Skeletal muscle tissue (tissue), 4 donors: Measurements from ENCODE around the gene DBT. TPM values are rescaled to one million over a fixed set of nuclear protein-coding genes. Genes with fewer than 3 reads are reported as not detected.
"Not testable (repeated sequence)": the region's sequence is repeated elsewhere in the genome, so short reads cannot be mapped to it uniquely, and the experiment has no call there.

Source experiments
- H3K27ac ChIP-seq: one replicate; pipeline ENCODE4 v1.7.0; 2013; ENCODE audit warnings: mild to moderate bottlenecking, low read depth, low read length, inconsistent platforms
- H3K27me3 ChIP-seq, 3 donors: one replicate each; pipeline ENCODE4 v1.7.0; 2013; ENCODE audit warnings: low read length in 3 of 3; ENCODE audit not compliant: control insufficient read depth in 3 of 3, insufficient read depth in 3 of 3
- H3K36me3 ChIP-seq, 3 donors: one replicate each; pipeline ENCODE4 v1.7.0; 2013; ENCODE audit warnings: low read length in 3 of 3; ENCODE audit not compliant: control insufficient read depth in 3 of 3, insufficient read depth in 3 of 3
- H3K4me1 ChIP-seq, 3 donors: one replicate each; pipeline ENCODE4 v1.7.0; 2013; ENCODE audit warnings: low read length in 3 of 3, mild to moderate bottlenecking in 3 of 3; ENCODE audit not compliant: control insufficient read depth in 3 of 3, insufficient read depth in 3 of 3
- H3K4me3 ChIP-seq, 3 donors: one replicate each; pipeline ENCODE4 v1.7.0; 2013; ENCODE audit warnings: low read length in 3 of 3
- H3K9ac ChIP-seq, 3 donors: one replicate each; pipeline ENCODE4 v1.7.0; 2013; ENCODE audit warnings: low read length in 3 of 3, mild to moderate bottlenecking in 3 of 3, moderate library complexity in 2 of 3, low read depth in 1 of 3
- H3K9me3 ChIP-seq, 3 donors: one replicate each; pipeline ENCODE4 v1.7.0; 2013; ENCODE audit warnings: low read length in 3 of 3; ENCODE audit not compliant: control insufficient read depth in 3 of 3
- total RNA-seq: library from RNA; depleted of rRNA; stranded (reverse); fragments of >200 nt; gene quantifications from one replicate; pipeline ENCODE4 v1.2.3, GENCODE V29; 2014
- donor health status: Osteomylitis.

DBT gene
- 4.7 TPM for total RNA-seq

DNA sequence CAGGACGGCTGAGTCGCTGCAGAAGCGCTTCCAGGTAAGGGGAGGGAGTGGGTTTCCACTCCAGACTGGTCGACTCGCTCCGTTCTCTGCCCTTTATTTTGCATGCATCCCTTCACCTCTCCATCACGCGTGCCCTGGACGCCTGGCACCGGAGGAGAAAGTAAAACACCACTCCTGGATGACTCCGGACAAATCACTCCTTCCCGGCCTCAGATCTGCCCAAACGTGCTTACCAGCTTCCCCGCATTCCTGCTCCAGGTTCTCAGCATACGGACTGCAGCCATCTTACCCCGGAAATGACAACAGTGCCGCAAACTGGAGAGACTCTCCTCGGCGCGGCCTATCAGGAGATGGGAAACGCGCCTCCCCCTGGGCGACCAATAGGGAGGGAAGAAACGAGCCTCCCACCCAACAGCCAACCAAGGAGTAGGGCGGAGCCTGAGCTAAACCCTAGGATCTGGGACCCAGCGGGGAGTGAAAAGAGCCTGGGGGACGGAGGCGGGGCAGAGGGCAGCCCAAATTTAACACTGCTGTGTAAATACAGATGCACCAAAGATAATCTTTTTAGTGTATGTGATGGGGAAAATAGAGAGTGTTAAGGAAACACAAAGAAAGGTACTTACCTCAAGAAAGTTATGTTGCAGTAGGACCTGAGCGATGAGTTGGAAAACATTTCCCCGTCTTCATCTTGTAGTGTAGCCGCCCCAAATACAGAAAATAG is at the start of gene DBT:
Gene DBT, minus strand, starts transcription at position 298 of the 721 bp plus-strand sequence. Its CDS starts 14 bp downstream, at position 284.
- H3K9ac ChIP-seq: peak within 1 kb of the TSS; percentile 91 to 99 (median 97)
- no peaks in the 10 kb centered on the region for H3K9me3 ChIP-seq
- H3K4me3 ChIP-seq: peak within 1 kb of the TSS; percentile 98 to 100 (median 100)
- peaks cover 0 to 4% (median 0%) of the 10 kb centered on the region in 3 donors for H3K36me3 ChIP-seq
- H3K4me1 ChIP-seq: peaks cover 11 to 22% (median 16%) of the 10 kb centered on the region in 3 donors
- peak within 1 kb of the TSS; percentile 88 for H3K27ac ChIP-seq
- no peaks in the 10 kb centered on the region for H3K27me3 ChIP-seq

DNA sequence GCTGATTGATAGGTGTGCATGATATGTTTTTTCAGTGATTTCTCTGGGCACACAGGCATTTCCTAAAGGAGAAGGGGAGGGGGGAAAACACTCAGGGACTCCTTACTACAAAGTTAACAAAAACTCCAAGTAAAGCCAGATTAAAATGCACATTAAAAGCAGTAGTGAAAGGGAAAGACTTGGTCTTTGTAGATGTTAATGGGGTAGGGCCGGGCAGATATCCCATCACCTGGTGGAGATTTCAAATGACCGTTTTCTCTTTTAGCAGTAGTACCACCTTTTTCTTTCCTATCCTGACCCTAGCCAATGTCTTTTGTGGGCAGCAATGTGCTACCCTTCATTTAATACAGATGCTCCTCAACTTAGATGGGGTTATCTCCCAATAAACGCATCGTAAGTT is 48.9 kb upstream of the DBT start:
- Histone ChIP-seq H3K36me3 (peaks cover 0 to 1% (median 0%) of the 10 kb centered on the region in 3 donors), H3K27me3 (no peaks in the 10 kb centered on the region), H3K9ac (no peak overlapping the region), H3K9me3 (no peaks in the 10 kb centered on the region), H3K4me1 (no peaks in the 10 kb centered on the region), H3K27ac (no peak overlapping the region), H3K4me3 (no peak overlapping the region)

GRCh38 chr1:100296997-100297396 is 47.4 kb upstream of the DBT start:
- H3K9ac ChIP-seq, H3K4me3 ChIP-seq, H3K27ac ChIP-seq, H3K9me3 ChIP-seq, H3K27me3 ChIP-seq, H3K36me3 ChIP-seq, H3K4me1 ChIP-seq: not testable (repeated sequence)

- peaks cover 0 to 8% (median 6%) of the 10 kb centered on the region in 3 donors for H3K36me3 ChIP-seq
- no peaks in the 10 kb centered on the region for H3K4me1 ChIP-seq
- no peaks in the 10 kb centered on the region for H3K9me3 ChIP-seq
- H3K27ac ChIP-seq: no peak overlapping the region
- no peak overlapping the region for H3K9ac ChIP-seq
- H3K4me3 ChIP-seq: no peak overlapping the region
- no peaks in the 10 kb centered on the region for H3K27me3 ChIP-seq
Observed at GRCh38 chr1:100296140-100296539, 46.5 kb upstream of the DBT start.

DNA sequence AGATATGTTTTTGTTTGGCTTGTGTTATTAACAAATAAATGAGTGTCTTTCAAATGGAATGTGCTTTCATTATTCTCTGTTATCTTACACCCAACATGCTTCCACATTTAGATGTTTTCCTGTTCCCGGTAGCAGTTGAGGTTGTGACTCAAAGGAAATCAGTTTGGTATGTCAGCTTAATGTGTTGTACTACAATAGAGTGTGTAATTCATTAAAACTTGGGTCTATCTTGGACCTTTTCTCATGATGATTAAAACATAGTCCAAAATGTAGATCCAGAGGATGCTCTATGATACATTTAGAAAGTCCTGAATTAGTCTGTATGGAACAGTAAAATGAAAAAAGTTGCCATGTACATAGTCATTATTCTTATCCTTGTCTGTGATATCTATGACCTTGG is 43.1 kb upstream of the DBT start:
- peaks cover 10 to 33% (median 22%) of the 10 kb centered on the region in 3 donors for H3K36me3 ChIP-seq
- H3K9ac ChIP-seq: no peak overlapping the region
- no peaks in the 10 kb centered on the region for H3K27me3 ChIP-seq
- no peaks in the 10 kb centered on the region for H3K4me1 ChIP-seq
- H3K4me3 ChIP-seq: no peak overlapping the region
- H3K9me3 ChIP-seq: no peaks in the 10 kb centered on the region
- H3K27ac ChIP-seq: no peak overlapping the region

DNA sequence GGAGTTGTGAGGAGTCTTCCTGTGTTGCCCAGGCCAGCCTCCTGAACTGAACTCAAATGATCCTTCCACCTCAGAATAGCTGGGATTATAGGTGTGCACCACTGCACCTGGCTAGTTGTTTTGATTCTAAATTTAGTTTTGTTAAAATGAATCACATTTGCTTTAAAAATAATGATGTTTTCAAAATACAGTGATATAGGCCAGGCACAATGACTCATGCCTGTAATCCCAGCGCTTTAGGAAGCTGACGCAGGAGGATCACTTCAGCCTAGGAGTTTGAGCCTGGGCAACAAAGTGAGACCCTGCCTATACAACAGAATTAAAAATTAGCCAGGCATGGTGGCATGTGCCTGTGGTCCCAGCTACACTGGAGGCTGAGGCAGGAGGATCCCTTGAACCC is 40.7 kb upstream of the DBT start:
- H3K27me3 ChIP-seq: no peaks in the 10 kb centered on the region
- no peak overlapping the region for H3K9ac ChIP-seq
- no peaks in the 10 kb centered on the region for H3K9me3 ChIP-seq
- H3K36me3 ChIP-seq: peaks cover 14 to 46% (median 34%) of the 10 kb centered on the region in 3 donors
- H3K4me1 ChIP-seq: no peaks in the 10 kb centered on the region
- H3K4me3 ChIP-seq: no peak overlapping the region
- H3K27ac ChIP-seq: no peak overlapping the region

DNA sequence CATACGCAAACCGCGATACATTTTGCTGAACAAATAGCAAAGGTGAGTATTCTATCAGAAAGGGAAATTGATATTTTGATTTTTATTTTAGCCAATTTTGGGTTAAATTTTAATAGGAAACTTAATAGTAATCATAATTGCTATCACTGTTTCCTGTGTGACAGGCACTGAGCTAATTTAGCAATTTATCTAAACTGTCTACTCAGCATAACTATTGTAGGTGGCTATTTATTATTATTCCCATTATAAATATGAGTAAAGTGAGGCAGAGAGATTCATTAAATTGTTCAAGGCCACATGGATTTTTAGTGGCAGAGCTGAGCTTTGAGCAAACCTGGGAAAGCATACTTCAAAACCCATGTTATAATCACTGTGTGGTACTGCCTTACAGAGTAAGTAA is 37.5 kb upstream of the DBT start:
- Histone ChIP-seq H3K27ac (no peak overlapping the region), H3K9me3 (no peaks in the 10 kb centered on the region), H3K9ac (no peak overlapping the region), H3K4me1 (no peaks in the 10 kb centered on the region), H3K4me3 (no peak overlapping the region), H3K27me3 (no peaks in the 10 kb centered on the region), H3K36me3 (peaks cover 16 to 58% (median 38%) of the 10 kb centered on the region in 3 donors)

GRCh38 chr1:100284591-100284990 is 35.0 kb upstream of the DBT start:
- H3K9ac ChIP-seq: no peak overlapping the region
- no peaks in the 10 kb centered on the region for H3K27me3 ChIP-seq
- H3K36me3 ChIP-seq: peaks cover 7 to 37% (median 28%) of the 10 kb centered on the region in 3 donors
- peaks cover 4 to 8% (median 7%) of the 10 kb centered on the region in 3 donors for H3K4me1 ChIP-seq
- no peaks in the 10 kb centered on the region for H3K9me3 ChIP-seq
- no peak overlapping the region for H3K4me3 ChIP-seq
- H3K27ac ChIP-seq: no peak overlapping the region

GRCh38 chr1:100279954-100280682 is 30.5 kb upstream of the DBT start:
- Histone ChIP-seq H3K36me3 (peaks cover 15 to 37% (median 25%) of the 10 kb centered on the region in 3 donors), H3K4me1 (peaks cover 7 to 14% (median 10%) of the 10 kb centered on the region in 3 donors), H3K4me3 (no peak overlapping the region), H3K27me3 (no peaks in the 10 kb centered on the region), H3K27ac (peak overlapping the region; percentile 50), H3K9me3 (no peaks in the 10 kb centered on the region), H3K9ac (no peak overlapping the region)

GRCh38 chr1:100279358-100279923 is 29.8 kb upstream of the DBT start:
- Histone ChIP-seq H3K36me3 (peaks cover 16 to 33% (median 23%) of the 10 kb centered on the region in 3 donors), H3K4me3 (no peak overlapping the region), H3K27me3 (no peaks in the 10 kb centered on the region), H3K9ac (no peak overlapping the region), H3K27ac (peak overlapping the region; percentile 50), H3K4me1 (peaks cover 7 to 14% (median 10%) of the 10 kb centered on the region in 3 donors), H3K9me3 (no peaks in the 10 kb centered on the region)
